DMS53 treated with DMSO at 0.1 percent for 48 hours (cell line): Measurements from ENCODE around the gene TJP2.

Experiments
- DNase-seq: peaks from one replicate; lab custom pipeline; 2025; ENCODE audit not compliant: unreplicated experiment; lab: John Stamatoyannopoulos, UW

TJP2 gene

GRCh38 chr9:69190086-69190862 lies 16.2 kb downstream of the TJP2 start:
- no peak for DNase-seq

DNA sequence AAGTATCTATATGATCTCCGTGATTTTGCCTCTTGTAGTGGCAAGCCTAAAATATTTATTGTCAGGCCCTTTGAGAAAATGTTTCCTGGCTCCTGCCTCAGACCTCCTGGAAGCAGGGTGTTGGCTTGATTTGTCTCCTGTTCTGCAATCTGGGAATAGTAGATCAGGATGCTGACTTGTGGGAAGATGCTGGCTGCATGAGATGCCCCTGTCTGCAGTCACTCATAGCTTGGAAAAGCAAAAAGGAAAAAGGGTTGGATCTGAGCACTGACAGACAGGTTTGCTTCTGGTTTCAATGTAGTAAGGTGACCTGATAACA lies 16.7 kb downstream of the TJP2 start:
- DNase-seq = no peak

- DNase-seq = no peak
Measured at GRCh38 chr9:69191231-69191630, 17.2 kb downstream of the TJP2 start.

GRCh38 chr9:69192214-69192613 lies 18.1 kb downstream of the TJP2 start:
- no peak for DNase-seq

- no peak for DNase-seq
Measured at GRCh38 chr9:69193685-69194032, 19.6 kb downstream of the TJP2 start.

DNA sequence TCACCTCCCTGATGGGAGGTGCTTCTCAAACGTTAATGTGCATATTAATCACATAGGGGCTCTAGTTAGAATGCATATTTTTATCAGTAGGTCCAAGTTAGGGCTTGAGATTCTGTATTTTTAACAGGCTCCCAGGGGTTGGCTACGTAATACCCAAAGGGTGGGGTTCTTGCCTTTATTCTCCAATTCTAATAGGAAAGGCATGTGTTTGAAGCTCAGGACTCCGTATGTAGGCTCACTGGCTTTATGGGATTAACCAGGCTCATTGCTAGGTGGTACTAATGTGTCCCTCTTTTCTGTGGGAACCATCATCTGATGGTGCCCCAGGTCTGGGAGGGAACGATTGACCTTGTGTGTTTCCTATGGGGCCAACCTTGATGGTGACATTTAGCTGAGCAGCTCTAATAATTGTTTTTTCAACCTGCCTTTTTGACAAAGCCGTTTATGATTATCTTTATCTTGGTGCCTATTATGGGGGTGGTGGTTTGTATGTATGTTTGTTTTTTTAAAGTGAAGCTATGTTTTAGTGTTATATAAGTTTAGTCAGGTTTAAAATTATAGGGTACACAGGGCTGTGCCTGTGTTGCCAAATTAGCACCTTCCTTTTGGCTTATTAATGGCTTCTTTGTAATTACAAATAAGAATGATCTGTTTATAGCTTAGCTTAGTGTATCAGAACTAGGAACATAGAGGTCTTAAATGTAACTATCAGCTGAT lies 20.8 kb downstream of the TJP2 start:
- DNase-seq = no peak

DNA sequence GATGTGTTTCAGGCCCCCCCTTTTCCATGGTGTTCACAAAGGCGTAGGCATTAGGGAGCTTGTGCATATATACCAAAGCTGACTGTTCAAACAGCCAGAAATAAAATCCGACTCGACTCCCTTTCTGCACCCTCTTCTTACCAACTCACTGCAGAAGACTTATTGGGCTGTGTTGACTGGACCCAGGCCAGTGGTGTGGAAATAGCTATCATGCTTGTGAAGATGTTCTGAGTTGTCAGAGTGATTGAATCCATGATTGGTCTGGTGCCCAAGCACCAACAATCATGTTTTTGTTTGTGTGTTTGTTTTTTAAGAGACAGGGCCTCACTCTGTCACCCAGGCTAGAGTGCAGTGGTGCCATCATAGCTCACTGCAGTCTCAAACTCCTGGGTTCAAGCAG lies 21.6 kb downstream of the TJP2 start:
- no peak for DNase-seq

GRCh38 chr9:69197687-69198086 lies 23.6 kb downstream of the TJP2 start:
- no peak for DNase-seq

DNA sequence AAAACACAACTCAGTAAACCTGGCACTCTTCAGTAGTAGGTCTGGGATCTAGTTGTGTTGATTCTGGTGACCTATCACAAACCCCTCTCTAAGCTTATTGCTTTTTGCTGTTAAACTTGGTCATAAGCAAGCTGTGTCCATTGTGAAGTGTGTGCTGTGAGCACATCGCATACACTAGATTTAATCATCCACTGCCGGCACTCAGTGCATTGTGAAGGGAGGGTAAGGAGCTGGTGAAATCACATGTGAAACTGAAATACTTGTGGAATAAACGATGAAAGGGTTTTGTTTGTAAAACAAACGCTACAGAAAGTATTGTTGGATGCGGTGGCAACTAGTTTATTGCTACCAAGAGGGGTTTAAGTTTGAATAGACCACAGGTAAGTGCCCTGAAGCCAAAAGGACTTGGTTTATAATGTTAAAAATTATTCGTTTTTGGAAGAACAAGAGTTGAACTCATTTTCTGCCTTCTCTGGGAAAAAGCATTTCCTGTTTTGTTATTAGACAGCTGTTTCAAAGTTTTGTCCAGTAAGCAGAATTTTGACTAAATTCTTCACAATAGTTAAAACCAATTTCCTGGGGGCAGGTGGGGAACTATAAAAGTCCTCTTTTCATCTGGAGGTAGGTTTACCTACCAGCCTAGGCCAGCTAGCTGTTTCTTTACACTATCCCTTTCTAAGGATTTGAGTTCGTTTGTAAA lies 24.6 kb downstream of the TJP2 start:
- no peak for DNase-seq

DNA sequence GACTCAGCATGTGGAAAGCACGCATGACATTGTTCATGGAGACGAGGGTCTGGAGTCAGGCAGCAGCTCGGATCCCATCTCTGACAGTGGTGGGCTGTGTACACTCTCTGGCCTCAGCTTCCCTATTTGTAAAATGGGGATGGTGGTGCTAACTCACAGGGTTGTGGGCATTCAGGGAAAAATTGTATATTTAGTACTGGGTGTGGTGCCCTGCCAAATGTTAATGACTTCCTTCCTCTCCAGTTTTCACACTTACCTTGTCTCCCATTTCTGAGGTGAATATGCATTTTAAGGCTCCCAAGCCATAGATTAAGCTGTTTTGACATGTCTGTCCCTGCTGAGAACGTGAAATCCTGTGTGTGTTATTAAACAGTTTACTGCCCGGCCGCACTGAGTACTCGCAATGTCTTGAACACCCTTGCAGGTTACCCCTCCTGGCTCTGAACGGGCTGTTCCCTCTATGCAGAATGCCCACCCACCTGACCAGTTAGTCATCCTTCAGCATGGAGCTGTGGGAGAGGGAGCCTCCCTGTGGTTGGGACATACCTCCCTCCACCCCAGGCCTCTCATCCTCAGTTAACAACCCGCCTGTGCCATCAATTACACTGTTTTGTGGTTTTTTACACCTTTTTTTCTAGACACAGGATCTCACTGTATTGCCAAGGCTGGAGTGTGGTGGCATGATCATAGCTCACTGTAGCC lies 25.8 kb downstream of the TJP2 start:
- no peak for DNase-seq

DNA sequence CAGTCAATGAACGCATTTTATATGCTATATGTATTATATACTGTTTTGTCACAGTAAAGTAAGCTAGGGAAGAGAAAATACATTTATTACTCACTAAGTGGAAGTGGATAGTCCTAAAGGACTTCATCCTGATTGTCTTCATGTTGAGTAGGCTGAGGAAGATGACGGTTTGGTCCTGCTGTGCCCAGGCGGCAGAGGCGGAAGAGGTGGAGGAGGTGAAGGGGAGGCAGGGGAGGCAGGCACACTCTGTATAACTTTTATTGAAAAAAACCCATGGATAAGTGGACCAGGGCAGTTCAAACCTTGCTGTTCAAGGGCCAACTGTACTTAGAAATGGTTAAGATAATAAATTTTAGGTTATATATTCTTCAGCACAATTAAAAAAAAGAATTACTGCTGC lies 28.5 kb downstream of the TJP2 start:
- no peak for DNase-seq

DNA sequence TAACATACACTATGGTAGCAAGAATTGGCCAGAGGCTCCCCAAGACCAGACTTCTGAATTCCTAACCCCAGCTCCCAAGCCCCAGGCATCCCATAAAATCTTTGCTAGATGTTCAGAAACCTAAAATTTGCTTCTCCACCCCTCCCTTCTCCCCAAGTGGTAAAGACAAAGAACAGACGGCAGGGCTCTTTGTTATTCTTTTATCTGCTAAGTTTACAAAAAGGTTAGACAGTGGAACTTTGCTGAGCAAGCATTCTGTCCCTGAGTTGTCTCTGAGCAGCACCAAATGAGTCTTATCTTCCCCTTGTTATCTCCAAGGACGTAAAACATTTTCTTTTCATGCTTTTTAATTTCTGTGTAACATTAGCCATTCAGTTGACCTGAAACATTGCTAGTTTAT lies 30.2 kb downstream of the TJP2 start:
- no peak for DNase-seq

DNA sequence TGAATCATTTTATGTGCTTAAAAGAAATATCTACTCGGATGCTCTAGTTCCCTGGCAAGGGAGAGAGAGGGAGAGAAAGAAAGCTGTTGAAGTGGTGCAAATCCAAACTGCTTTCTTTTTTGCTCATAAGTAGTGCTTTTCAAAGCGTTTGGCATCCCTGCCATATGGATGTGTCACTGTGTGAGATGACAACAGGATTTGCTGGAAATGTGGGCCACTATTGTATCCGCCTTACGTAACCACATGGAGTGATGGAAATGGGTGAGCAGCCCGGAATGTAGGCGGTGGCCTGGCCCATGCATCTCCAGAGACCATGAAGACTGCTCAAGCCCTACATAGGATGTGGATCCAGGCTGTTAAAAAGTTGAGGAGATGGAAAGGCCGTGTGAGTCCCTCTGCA lies 30.8 kb downstream of the TJP2 start:
- no peak for DNase-seq

GRCh38 chr9:69206047-69206446 lies 32.0 kb downstream of the TJP2 start:
- no peak for DNase-seq

- DNase-seq = no peak
Measured at GRCh38 chr9:69207503-69207902, 33.4 kb downstream of the TJP2 start.

DNA sequence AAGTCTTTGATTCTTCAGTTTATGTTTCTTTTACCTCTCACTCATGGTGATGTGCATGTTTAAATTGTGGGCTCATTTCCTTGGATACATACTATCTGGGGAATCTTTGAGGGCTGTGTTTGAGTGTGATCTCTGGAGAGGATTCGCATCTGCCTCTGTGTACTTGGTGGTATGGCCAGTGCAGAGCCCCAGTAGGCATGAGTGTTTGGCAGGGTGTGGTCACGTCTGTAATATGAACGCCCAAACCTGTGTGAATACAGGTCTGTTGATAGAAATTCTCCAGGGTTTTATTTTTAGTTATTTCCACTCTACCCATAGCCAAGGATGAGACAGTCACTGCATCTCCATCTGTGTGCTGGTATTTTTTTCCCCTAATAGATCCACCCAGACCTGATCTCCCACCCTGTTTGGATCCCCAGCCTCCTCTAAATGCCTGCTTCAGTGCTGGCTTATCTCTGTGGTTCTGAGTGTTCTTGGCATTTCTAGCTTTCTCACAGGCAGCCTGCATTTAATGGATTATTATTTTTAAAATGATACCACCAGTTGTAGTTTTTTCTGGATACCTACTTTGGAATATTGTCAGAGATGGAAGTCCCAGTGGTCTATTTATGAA lies 37.5 kb downstream of the TJP2 start:
- DNase-seq = no peak

- no peak for DNase-seq
Measured at GRCh38 chr9:69213647-69214046, 39.6 kb downstream of the TJP2 start.

DNA sequence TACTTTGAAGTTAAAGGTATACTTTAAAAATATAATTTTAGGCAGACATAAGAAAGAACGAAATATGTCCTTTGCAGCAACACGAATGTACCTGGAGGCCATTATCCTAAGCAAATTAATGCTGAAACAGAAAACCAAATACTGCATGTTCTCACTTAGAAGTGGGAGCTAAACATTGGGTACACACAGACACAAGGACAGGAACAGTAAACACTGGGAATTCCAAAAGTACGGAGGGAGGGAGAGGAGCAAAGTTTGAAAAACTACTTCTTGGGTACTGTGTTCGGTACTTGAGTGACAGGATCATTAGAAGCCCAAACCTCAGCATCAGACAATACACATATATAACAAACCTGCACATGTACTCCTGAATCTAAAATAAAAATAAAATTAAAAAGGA lies 40.9 kb downstream of the TJP2 start:
- no peak for DNase-seq

- no peak for DNase-seq
Measured at GRCh38 chr9:69215774-69216485, 41.9 kb downstream of the TJP2 start.

DNA sequence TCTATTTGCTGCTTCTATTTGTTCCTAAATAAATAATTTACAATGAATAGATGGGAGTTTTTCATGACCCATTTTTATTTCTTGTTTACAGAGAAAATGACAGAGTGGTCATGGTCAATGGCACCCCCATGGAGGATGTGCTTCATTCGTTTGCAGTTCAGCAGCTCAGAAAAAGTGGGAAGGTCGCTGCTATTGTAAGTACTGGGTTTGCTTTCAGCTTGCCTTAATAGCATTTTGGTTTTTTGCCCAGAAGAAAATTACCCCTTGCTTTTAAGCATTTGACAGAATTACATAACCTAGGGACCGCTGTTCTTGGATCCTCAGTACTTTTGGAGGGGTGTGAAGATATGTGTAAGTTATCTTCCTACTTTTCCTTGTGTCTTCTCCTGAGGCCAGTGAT lies 44.1 kb downstream of the TJP2 start:
- no peak for DNase-seq

GRCh38 chr9:69221036-69221435 lies 47.0 kb downstream of the TJP2 start:
- DNase-seq = no peak
